ENCODE data around the gene OLFM1.
"Not testable (repeated sequence)": the region's sequence is repeated elsewhere in the genome, so short reads cannot be mapped to it uniquely, and the experiment has no call there.

The OLFM1 gene

DNA sequence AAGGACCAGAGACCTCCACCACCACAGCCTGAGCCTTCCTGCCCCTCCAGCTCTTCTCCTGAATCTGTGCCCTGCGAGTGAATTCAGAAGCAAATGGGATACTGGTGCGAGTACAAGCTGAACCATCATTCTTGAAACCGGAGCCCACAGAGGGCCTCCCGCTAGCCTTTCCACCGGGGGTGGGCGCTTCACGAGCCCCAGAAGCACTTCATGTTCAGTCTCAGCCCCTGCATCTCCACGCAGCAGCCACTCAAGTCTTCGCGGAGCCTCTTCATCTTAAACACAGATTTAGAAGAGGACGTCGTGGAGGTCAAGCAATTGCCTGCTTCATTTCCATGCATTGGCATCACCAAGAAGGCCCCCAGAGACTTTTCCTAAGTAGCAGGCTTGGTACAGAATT, 26.0 kb upstream of the OLFM1 start:
- peaks cover 69% of the 10 kb centered on the region for H3K27me3 ChIP-seq (ENCODE audit: insufficient read depth, low read length)
- H2AFZ ChIP-seq (ENCODE audit: low read length, unreplicated experiment) = no peak overlapping the region
- H3K36me3 ChIP-seq (ENCODE audit: insufficient read depth, low read length) = no peaks in the 10 kb centered on the region
- H3K4me1 ChIP-seq (ENCODE audit: control insufficient read depth, insufficient read depth, low read length, unreplicated experiment) = no peaks in the 10 kb centered on the region
- no peak overlapping the region for H3K27ac ChIP-seq (ENCODE audit: low read depth, low read length)
- no peaks in the 10 kb centered on the region for H3K79me2 ChIP-seq (ENCODE audit: control insufficient read depth, insufficient read depth, low read length, unreplicated experiment)
- no peak overlapping the region for H3K4me3 ChIP-seq (ENCODE audit: low read depth, low read length)

DNA sequence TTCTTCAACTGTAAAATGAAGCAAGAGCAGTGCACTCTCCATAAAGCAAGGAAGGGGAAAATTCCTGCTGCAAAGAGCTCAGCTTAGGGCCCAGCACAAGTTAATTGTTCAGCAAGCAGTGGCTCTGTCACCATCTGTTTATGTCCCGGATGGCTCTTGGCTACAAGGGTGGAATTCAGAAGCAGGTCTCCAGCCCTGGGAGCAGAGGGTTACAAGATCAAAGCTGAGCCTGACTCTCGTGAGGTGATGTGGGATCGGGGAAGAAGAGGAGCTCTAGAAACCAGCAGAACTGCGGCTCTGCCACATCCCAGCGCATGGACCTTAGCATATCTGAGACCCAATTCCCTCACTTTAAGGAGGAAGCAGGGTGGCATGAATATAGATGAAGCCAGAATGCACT, 25.2 kb upstream of the OLFM1 start:
- H3K36me3 ChIP-seq (ENCODE audit: insufficient read depth, low read length) = no peaks in the 10 kb centered on the region
- H3K79me2 ChIP-seq (ENCODE audit: control insufficient read depth, insufficient read depth, low read length, unreplicated experiment) = no peaks in the 10 kb centered on the region
- no peak overlapping the region for H3K27ac ChIP-seq (ENCODE audit: low read depth, low read length)
- peaks cover 61% of the 10 kb centered on the region for H3K27me3 ChIP-seq (ENCODE audit: insufficient read depth, low read length)
- no peaks in the 10 kb centered on the region for H3K4me1 ChIP-seq (ENCODE audit: control insufficient read depth, insufficient read depth, low read length, unreplicated experiment)
- no peak overlapping the region for H2AFZ ChIP-seq (ENCODE audit: low read length, unreplicated experiment)
- no peak overlapping the region for H3K4me3 ChIP-seq (ENCODE audit: low read depth, low read length)

- peaks cover 61% of the 10 kb centered on the region for H3K27me3 ChIP-seq (ENCODE audit: insufficient read depth, low read length)
- H3K4me3 ChIP-seq (ENCODE audit: low read depth, low read length); H2AFZ ChIP-seq (ENCODE audit: low read length, unreplicated experiment); H3K36me3 ChIP-seq (ENCODE audit: insufficient read depth, low read length); H3K4me1 ChIP-seq (ENCODE audit: control insufficient read depth, insufficient read depth, low read length, unreplicated experiment); H3K27ac ChIP-seq (ENCODE audit: low read depth, low read length); H3K79me2 ChIP-seq (ENCODE audit: control insufficient read depth, insufficient read depth, low read length, unreplicated experiment): not testable (repeated sequence)
Measured at GRCh38 chr9:135063466-135063865, 24.0 kb upstream of the OLFM1 start.

GRCh38 chr9:135063888-135064287, 23.6 kb upstream of the OLFM1 start:
- not testable (repeated sequence) for H3K4me3 ChIP-seq (ENCODE audit: low read depth, low read length); H3K79me2 ChIP-seq (ENCODE audit: control insufficient read depth, insufficient read depth, low read length, unreplicated experiment); H3K36me3 ChIP-seq (ENCODE audit: insufficient read depth, low read length); H3K27ac ChIP-seq (ENCODE audit: low read depth, low read length); H3K4me1 ChIP-seq (ENCODE audit: control insufficient read depth, insufficient read depth, low read length, unreplicated experiment); H2AFZ ChIP-seq (ENCODE audit: low read length, unreplicated experiment)
- peaks cover 61% of the 10 kb centered on the region for H3K27me3 ChIP-seq (ENCODE audit: insufficient read depth, low read length)

- H3K27ac ChIP-seq (ENCODE audit: low read depth, low read length) = no peak overlapping the region
- H3K79me2 ChIP-seq (ENCODE audit: control insufficient read depth, insufficient read depth, low read length, unreplicated experiment) = no peaks in the 10 kb centered on the region
- peaks cover 60% of the 10 kb centered on the region for H3K27me3 ChIP-seq (ENCODE audit: insufficient read depth, low read length)
- H3K4me3 ChIP-seq (ENCODE audit: low read depth, low read length) = no peak overlapping the region
- no peak overlapping the region for H2AFZ ChIP-seq (ENCODE audit: low read length, unreplicated experiment)
- H3K4me1 ChIP-seq (ENCODE audit: control insufficient read depth, insufficient read depth, low read length, unreplicated experiment) = no peaks in the 10 kb centered on the region
- H3K36me3 ChIP-seq (ENCODE audit: insufficient read depth, low read length) = no peaks in the 10 kb centered on the region
Measured at GRCh38 chr9:135065151-135065550, 22.3 kb upstream of the OLFM1 start.

DNA sequence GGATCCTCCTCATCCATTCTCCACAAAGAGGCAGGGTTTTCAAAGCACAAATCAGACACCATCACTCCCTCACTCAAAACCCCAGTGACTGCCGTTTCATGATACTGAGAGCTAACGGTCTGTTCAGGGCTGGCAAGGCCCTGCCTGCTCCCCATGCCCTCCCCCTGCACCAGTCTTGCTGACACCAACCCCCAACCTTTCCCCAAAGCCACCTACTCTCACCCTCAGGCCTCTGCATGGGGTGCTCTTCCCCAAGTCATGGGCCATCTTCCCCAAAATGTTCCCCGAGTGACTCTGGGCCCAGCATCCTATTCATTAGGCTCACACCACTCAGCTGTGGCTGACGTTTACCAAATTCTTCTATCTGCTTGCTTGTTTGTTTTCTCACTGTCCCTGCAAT, 21.7 kb upstream of the OLFM1 start:
- Histone ChIP-seq H3K36me3 (ENCODE audit: insufficient read depth, low read length) (no peaks in the 10 kb centered on the region), H2AFZ (ENCODE audit: low read length, unreplicated experiment) (no peak overlapping the region), H3K79me2 (ENCODE audit: control insufficient read depth, insufficient read depth, low read length, unreplicated experiment) (no peaks in the 10 kb centered on the region), H3K4me1 (ENCODE audit: control insufficient read depth, insufficient read depth, low read length, unreplicated experiment) (no peaks in the 10 kb centered on the region), H3K27ac (ENCODE audit: low read depth, low read length) (no peak overlapping the region), H3K27me3 (ENCODE audit: insufficient read depth, low read length) (peaks cover 60% of the 10 kb centered on the region), H3K4me3 (ENCODE audit: low read depth, low read length) (no peak overlapping the region)

DNA sequence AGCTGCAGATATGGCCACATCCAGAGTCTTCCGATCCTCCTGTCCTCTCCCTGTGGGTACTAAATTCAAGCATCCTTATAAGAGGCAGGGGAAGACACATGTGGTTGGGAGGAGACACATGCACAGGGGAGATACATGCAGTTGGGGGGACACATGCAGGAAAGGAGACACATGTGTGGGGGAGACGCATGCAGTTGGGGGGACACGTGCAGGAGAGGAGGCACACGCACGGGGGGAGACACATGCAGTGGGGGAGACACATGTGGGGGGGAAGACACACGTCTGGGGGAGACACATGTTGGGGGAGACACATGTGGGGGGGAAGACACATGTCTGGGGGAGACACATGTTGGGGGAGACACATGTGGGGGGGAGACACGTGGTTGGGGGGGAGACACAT, 21.2 kb upstream of the OLFM1 start:
- H3K4me3 ChIP-seq (ENCODE audit: low read depth, low read length) = no peak overlapping the region
- H3K36me3 ChIP-seq (ENCODE audit: insufficient read depth, low read length) = no peaks in the 10 kb centered on the region
- no peak overlapping the region for H3K27ac ChIP-seq (ENCODE audit: low read depth, low read length)
- H3K79me2 ChIP-seq (ENCODE audit: control insufficient read depth, insufficient read depth, low read length, unreplicated experiment) = no peaks in the 10 kb centered on the region
- no peaks in the 10 kb centered on the region for H3K4me1 ChIP-seq (ENCODE audit: control insufficient read depth, insufficient read depth, low read length, unreplicated experiment)
- peaks cover 60% of the 10 kb centered on the region for H3K27me3 ChIP-seq (ENCODE audit: insufficient read depth, low read length)
- H2AFZ ChIP-seq (ENCODE audit: low read length, unreplicated experiment) = no peak overlapping the region

GRCh38 chr9:135067096-135067710, 20.3 kb upstream of the OLFM1 start:
- no peak overlapping the region for H3K27ac ChIP-seq (ENCODE audit: low read depth, low read length)
- H3K79me2 ChIP-seq (ENCODE audit: control insufficient read depth, insufficient read depth, low read length, unreplicated experiment) = no peaks in the 10 kb centered on the region
- no peaks in the 10 kb centered on the region for H3K4me1 ChIP-seq (ENCODE audit: control insufficient read depth, insufficient read depth, low read length, unreplicated experiment)
- H3K27me3 ChIP-seq (ENCODE audit: insufficient read depth, low read length) = peaks cover 53% of the 10 kb centered on the region
- H3K36me3 ChIP-seq (ENCODE audit: insufficient read depth, low read length) = no peaks in the 10 kb centered on the region
- no peak overlapping the region for H3K4me3 ChIP-seq (ENCODE audit: low read depth, low read length)
- H2AFZ ChIP-seq (ENCODE audit: low read length, unreplicated experiment) = no peak overlapping the region

GRCh38 chr9:135068776-135069415, 18.6 kb upstream of the OLFM1 start:
- Histone ChIP-seq H3K36me3 (ENCODE audit: insufficient read depth, low read length) (no peaks in the 10 kb centered on the region), H3K4me1 (ENCODE audit: control insufficient read depth, insufficient read depth, low read length, unreplicated experiment) (no peaks in the 10 kb centered on the region), H3K27me3 (ENCODE audit: insufficient read depth, low read length) (peaks cover 49% of the 10 kb centered on the region), H3K27ac (ENCODE audit: low read depth, low read length) (no peak overlapping the region), H3K4me3 (ENCODE audit: low read depth, low read length) (no peak overlapping the region), H2AFZ (ENCODE audit: low read length, unreplicated experiment) (no peak overlapping the region), H3K79me2 (ENCODE audit: control insufficient read depth, insufficient read depth, low read length, unreplicated experiment) (no peaks in the 10 kb centered on the region)

DNA sequence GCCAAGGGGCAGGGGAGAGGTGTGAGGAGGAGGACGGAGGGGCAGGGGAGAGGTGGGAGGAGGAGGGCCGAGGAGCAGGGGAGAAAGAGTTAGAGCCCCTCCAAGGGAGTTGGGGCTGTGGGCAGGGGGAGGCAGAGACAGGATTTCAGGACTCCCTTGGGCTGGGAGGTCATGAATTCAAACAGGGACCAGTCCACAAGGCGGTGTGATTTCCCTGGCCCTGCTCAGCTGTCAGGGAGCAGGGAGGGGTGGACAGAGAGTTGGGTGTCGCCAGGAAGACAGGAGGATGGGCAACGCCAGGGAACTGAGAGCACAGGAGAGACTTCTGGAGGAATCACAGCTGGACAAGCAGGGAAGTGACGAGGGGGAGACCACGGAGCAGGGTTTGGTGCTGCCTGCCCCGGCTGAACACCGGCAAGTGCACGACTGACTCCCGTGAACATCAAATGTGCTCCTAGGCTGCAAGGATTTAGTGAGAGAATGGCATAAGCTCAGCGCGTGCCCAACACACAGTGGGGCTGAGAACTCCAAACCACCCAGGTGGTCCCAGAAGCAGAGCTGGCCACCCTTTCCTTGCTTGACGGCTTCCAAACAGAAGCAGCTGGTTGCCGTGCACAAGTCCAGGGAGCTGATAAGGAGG, 17.8 kb upstream of the OLFM1 start:
- Histone ChIP-seq H3K4me1 (ENCODE audit: control insufficient read depth, insufficient read depth, low read length, unreplicated experiment) (no peaks in the 10 kb centered on the region), H3K79me2 (ENCODE audit: control insufficient read depth, insufficient read depth, low read length, unreplicated experiment) (no peaks in the 10 kb centered on the region), H2AFZ (ENCODE audit: low read length, unreplicated experiment) (no peak overlapping the region), H3K27me3 (ENCODE audit: insufficient read depth, low read length) (peaks cover 47% of the 10 kb centered on the region), H3K4me3 (ENCODE audit: low read depth, low read length) (no peak overlapping the region), H3K27ac (ENCODE audit: low read depth, low read length) (no peak overlapping the region), H3K36me3 (ENCODE audit: insufficient read depth, low read length) (no peaks in the 10 kb centered on the region)

Measured in ACC112 (cell line).